HG03097 (cell line): ENCODE measurements around the gene GPC6.

Experiments
- ATAC-seq: cut with Tn5 transposase; IDR thresholded peaks from one replicate; pipeline ENCODE4 v1.9.1; 2021; ENCODE audit not compliant: unreplicated experiment, low FRiP score

Gene GPC6

DNA sequence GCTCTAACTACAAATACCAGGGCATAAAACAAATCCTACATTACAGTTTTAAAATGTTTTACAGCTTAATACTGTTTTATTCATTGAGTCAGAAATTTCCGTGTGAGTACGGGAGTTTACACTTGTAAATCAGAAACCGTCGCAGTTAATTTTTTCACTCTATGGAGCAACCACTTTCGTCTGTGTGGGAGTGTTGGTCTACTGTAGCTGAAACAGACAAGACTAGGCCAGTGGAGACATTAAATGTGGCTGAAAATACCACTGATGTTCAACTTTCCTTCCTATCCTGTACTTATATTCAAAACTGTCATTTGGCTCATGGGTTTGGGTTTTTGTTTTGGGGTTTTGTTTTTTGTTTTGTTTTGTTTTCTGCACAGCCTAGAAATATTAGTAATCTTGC is 984.2 kb downstream of the GPC6 start:
- ATAC-seq: no peak

- no peak for ATAC-seq
Observed at GRCh38 chr13:94212196-94212595, 985.6 kb downstream of the GPC6 start.

GRCh38 chr13:94214121-94214520 is 987.5 kb downstream of the GPC6 start:
- ATAC-seq: no peak

DNA sequence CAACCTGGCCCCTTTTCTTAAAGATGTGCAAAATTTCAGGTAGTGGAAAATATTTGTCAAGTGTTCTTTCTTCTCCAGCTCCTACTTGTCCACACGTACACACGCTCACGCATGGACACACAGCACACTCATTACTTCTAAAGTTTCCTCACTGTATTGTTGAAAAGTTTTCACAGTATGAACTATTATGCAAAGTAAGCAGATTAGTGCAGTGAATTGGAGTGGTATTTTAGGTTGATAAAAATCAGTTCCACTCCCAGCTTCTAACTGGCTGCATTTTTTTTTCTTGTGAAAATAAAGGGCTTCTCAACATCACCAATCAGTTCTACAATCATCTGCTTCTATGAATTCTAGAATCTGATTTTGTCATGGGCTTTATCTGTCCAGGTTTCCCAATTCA is 988.4 kb downstream of the GPC6 start:
- ATAC-seq: no peak

- ATAC-seq: no peak
Observed at GRCh38 chr13:94216476-94216875, 989.9 kb downstream of the GPC6 start.

GRCh38 chr13:94217370-94217769 is 990.8 kb downstream of the GPC6 start:
- ATAC-seq: no peak

DNA sequence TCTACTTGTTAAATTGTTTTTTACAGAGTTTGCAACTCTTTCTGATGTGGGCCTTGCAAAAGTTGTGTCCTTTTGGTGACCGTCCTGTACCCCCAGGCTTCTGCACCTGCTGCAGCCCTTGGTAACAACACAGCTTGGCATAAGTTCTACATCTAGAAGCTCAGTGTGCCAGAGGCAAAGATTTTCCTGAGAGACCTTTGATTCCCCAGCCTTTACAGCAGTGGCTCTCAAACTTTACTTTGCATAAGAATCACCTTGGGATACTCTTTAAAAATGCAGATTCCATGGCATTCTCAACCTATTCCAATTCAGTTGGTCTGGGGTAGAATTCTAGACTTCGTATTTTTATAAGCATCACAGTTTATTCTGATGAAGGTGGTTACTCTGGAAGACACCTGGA is 991.9 kb downstream of the GPC6 start:
- ATAC-seq: no peak

- no peak for ATAC-seq
Observed at GRCh38 chr13:94218951-94219350, 992.3 kb downstream of the GPC6 start.

- ATAC-seq: no peak
Observed at GRCh38 chr13:94224670-94225069, 998.1 kb downstream of the GPC6 start.

DNA sequence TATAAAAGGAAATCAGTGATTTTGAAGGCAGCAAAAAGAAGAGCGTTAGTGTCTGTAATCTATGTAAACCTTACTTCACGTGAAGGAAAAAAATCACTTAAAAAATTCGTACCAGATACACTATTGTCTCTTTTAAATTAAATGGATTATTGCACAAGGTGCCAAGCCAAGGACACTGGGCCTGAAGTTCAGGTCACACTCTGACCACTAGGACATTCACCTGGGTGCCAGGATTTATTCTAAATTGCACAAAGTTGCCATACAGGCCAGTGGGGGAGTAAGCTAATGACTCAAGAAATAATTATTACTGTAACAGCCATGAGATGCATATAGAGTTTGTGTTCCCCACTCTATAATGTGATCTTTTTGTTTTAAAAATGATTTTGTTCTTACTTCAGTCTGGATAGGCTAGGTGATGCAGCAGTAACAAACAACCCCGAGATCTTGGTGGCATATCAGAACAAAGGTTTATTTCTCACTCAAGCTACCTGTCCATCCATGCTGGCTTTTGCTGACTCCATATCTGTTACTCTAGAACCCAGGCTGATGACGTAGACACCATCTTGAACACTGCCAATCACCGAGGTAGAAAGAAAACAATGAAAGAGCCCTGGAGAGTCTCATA is 1000.8 kb downstream of the GPC6 start:
- no peak for ATAC-seq

DNA sequence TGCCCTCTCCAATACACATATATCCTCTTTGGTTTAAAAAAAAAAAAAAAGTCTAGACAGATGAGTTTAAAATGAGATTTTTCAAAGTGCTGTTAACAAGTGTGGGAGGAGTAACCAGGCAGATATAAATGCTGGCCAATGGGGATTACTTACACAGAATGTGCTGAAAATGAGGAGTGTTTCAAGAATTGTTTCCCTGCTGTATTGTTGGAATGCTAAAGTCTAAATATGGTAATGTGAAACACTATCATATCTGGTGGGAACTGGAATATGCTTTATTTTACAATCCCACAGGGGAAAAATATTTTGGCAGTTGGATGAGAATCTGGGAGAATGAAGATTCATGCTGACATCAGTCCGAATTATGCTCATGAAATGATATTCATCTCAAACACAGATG is 1002.2 kb downstream of the GPC6 start:
- ATAC-seq: no peak

- ATAC-seq: no peak
Observed at GRCh38 chr13:94232161-94232950, 1005.7 kb downstream of the GPC6 start.

- no peak for ATAC-seq
Observed at GRCh38 chr13:94232956-94233355, 1006.3 kb downstream of the GPC6 start.

- ATAC-seq: no peak
Observed at GRCh38 chr13:94233401-94233800, 1006.8 kb downstream of the GPC6 start.

DNA sequence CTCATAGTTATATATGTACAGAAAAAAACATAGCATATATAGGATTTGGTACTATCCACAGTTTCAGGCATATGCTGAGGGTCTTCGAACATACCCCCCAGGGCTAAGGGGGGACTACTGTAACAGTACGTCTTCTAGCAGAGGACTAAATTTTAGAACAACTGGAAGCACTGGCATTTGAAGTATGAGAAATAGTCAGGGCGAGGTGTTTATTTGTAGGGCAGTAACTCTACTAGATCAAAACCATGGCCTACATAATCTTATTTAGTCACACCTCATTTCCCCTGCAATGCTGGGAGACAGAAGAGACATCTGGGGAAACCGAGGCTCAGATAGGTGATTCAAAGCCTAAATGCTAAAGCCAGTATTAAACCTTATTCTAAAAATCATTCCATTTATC is 1007.2 kb downstream of the GPC6 start:
- ATAC-seq: no peak

GRCh38 chr13:94234738-94235137 is 1008.1 kb downstream of the GPC6 start:
- ATAC-seq: no peak

GRCh38 chr13:94236132-94236531 is 1009.5 kb downstream of the GPC6 start:
- no peak for ATAC-seq

DNA sequence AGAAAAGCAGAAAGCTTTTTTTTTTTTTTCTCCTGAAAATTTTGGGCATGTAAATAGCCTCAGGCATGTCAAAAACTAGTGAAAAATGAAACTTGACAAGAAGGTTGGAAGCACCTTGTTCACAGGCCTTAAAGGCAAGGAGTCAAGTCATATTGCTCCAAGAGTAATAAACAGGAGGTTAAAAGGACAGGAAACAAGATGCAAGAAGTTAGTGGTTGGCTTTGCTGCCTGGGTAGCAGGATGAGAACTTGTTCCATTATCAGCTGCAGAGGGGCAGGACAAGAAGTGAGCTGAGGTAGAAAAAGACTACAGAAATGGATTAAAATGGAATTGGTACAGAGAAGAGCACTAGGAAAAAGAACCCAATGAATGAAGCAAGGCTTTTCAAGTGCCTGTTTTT is 1010.3 kb downstream of the GPC6 start:
- no peak for ATAC-seq

- ATAC-seq: no peak
Observed at GRCh38 chr13:94239135-94239534, 1012.5 kb downstream of the GPC6 start.

DNA sequence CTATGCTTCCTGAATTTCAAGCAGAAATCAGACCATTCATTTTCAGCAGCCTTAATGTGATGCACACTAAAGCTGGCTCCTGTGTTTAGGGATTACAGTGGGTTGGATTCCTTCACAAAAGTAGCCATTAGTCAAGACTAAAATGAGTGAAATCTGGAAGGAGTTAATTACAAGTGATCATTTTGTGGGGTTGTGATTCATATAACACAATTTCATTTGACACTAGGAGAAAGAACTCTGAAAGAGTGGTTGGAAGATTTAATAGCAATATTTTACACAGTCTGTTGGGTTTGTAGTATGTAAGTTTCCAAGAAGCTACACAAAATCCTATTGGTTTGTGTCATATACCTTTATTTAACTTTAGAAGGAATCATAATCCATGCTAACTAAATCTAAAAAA is 1015.9 kb downstream of the GPC6 start:
- ATAC-seq: no peak

DNA sequence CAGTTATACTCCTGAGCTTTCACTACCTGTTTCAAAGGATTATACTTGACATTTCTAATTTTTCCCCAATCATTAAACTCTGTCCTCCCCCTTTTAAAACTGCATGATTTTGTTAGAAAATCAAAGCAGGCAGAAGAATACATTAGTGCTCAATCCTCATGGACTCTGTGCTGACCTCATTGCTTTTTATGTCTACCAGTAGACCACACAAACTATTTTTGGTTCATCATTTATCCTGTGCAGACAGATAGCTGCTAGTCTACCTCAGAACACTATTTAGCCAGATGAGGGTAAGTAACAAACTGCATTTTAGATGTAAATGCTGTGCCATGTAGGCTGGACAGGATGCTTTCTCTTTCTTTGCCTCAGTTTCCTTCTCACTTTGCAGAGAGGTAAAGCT is 1016.9 kb downstream of the GPC6 start:
- no peak for ATAC-seq

DNA sequence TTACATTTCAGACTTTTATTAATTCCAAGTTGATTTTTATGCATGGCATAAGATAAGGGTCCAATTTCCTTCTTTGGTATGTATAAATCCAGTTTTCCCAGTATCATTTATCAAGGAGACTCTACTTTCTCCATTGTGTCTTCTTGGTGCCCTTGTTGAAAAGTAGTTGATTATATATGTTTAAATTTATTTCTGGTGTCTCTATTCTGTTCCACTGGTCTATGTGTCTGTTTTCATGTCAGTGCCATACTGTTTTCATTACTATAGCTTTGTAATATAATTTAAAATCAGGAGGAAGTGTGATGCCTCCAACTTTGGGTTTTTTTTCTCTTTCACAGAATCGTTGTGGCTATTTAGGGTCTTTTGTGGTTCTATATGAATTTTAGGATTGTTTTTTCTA is 1019.9 kb downstream of the GPC6 start:
- no peak for ATAC-seq
